ENCODE measurements around the gene GGT6.

GRCh38 chr17:4508207-4508606 lies 52.2 kb downstream of the GGT6 start:
- no peak for TF ChIP-seq ZNF324 (tag by site-specific recombination; IDR thresholded peaks at IDR 0.05)
- TF ChIP-seq ZNF133 (tag by site-specific recombination; IDR thresholded peaks at IDR 0.05), result no peak
- no peak for TF ChIP-seq CTCF (tag by site-specific recombination; IDR thresholded peaks at IDR 0.05)
- TF ChIP-seq ZNF623 (tag by site-specific recombination; IDR thresholded peaks at IDR 0.05), result no peak
- TF ChIP-seq ZNF274 (IDR thresholded peaks at IDR 0.05; ENCODE audit: low read length), result no peak
- TF ChIP-seq ZNF274 (tag by site-specific recombination; IDR thresholded peaks at IDR 0.05; ENCODE audit: borderline replicate concordance), result no peak
- TF ChIP-seq ZNF585B (tag by site-specific recombination; IDR thresholded peaks at IDR 0.05), result no peak
- no peak for TF ChIP-seq ZNF266 (tag by site-specific recombination; IDR thresholded peaks at IDR 0.05; ENCODE audit: low read depth)
- TF ChIP-seq TCF7L2 (IDR thresholded peaks at IDR 0.05; ENCODE audit: borderline replicate concordance, low read depth, low read length), result no peak
- no peak for TF ChIP-seq ZBTB8A (tag by site-specific recombination; IDR thresholded peaks at IDR 0.05)
- TF ChIP-seq ZNF19 (tag by site-specific recombination; IDR thresholded peaks at IDR 0.05; ENCODE audit: low read depth), result no peak
- no peak for TF ChIP-seq ZNF138 (tag by site-specific recombination; IDR thresholded peaks at IDR 0.05; ENCODE audit: borderline replicate concordance)
- no peak for TF ChIP-seq ZNF670 (tag by site-specific recombination; IDR thresholded peaks at IDR 0.05; ENCODE audit: low read depth)
- no peak for TF ChIP-seq ZNF416 (tag by site-specific recombination; IDR thresholded peaks at IDR 0.05)

Measured in HEK293 (cell line).